CD4-positive, alpha-beta T cell (primary cell): ENCODE results near the gene MED15. TPM values are rescaled to one million over a fixed set of nuclear protein-coding genes. Genes with fewer than 3 reads are reported as not detected.
A peak's percentile ranks its signal among the peaks of the same experiment; 100 is the strongest.
"Not testable (repeated sequence)": the region's sequence is repeated elsewhere in the genome, so short reads cannot be mapped to it uniquely, and the experiment has no call there.

ENCODE experiments used
- ATAC-seq: fragments of 200-7000 bp; cut with Tn5 transposase; one replicate; pipeline ENCODE4 v1.10.0; 2022; ENCODE audit warnings: mild to moderate bottlenecking; ENCODE audit not compliant: poor library complexity
- CTCF ChIA-PET: fragments of 350-600 bp; sonication (Branson Sonifier 250); formaldehyde crosslinking; loops from one replicate; lab custom pipeline; 2021; ENCODE audit warnings: antibody characterized with exemption, inconsistent platforms; lab: Charles Lee
- POLR2A ChIA-PET: fragments of 350-600 bp; sonication (Branson Sonifier 250); formaldehyde crosslinking; loops from one replicate; lab custom pipeline; 2021; ENCODE audit warnings: antibody characterized with exemption, inconsistent platforms; lab: Charles Lee
- DNase-seq, 14 experiments: peaks; one replicate each; pipeline ENCODE4 v3.0.0-alpha.2; 2013 to 2020; ENCODE audit warnings: mixed read lengths in 2 of 14
- H3K27ac ChIP-seq, 2 donors: one replicate each; pipeline versions ENCODE4 v1.5.1 to v1.7.0; 2013; ENCODE audit warnings: low read length in 2 of 2, low read depth in 1 of 2, mild to moderate bottlenecking in 1 of 2
- H3K27me3 ChIP-seq, 2 experiments: 1 replicate in 1 of 2; 2 replicates in 1 of 2; pipeline versions ENCODE4 v1.6.1 to v1.7.0; 2013; ENCODE audit warnings: low read length in 2 of 2, control low read depth in 1 of 2, mild to moderate bottlenecking in 1 of 2, moderate library complexity in 1 of 2; ENCODE audit not compliant: insufficient read depth in 2 of 2, control insufficient read depth in 1 of 2
- H3K36me3 ChIP-seq: one replicate; pipeline ENCODE4 v1.6.1; 2013; ENCODE audit warnings: low read length, control low read depth; ENCODE audit not compliant: insufficient read depth
- H3K4me1 ChIP-seq: one replicate; pipeline ENCODE4 v1.6.1; 2013; ENCODE audit warnings: low read length, control low read depth; ENCODE audit not compliant: insufficient read depth
- H3K4me3 ChIP-seq: one replicate; pipeline ENCODE4 v1.5.1; 2013; ENCODE audit warnings: mild to moderate bottlenecking, low read length, moderate library complexity
- H3K9me3 ChIP-seq, 2 experiments: 1 replicate in 1 of 2; 2 replicates in 1 of 2; pipeline versions ENCODE4 v1.6.1 to v1.7.0; 2013; ENCODE audit warnings: low read length in 2 of 2, mild to moderate bottlenecking in 2 of 2, control low read depth in 1 of 2, moderate library complexity in 1 of 2; ENCODE audit not compliant: control insufficient read depth in 1 of 2, insufficient read depth in 1 of 2
- H3K27ac Mint-ChIP-seq: one replicate; pipeline ENCODE4 v1.8.0; 2020; ENCODE audit warnings: mixed read lengths
- H3K27me3 Mint-ChIP-seq: one replicate; pipeline ENCODE4 v1.8.0; 2021; ENCODE audit warnings: mixed read lengths
- H3K36me3 Mint-ChIP-seq: one replicate; pipeline ENCODE4 v1.8.0; 2021; ENCODE audit warnings: low read depth, mixed read lengths
- H3K4me1 Mint-ChIP-seq: one replicate; pipeline ENCODE4 v1.8.0; 2021; ENCODE audit warnings: low read depth, mixed read lengths
- H3K4me3 Mint-ChIP-seq: one replicate; pipeline ENCODE4 v1.8.0; 2020; ENCODE audit warnings: mild to moderate bottlenecking, mixed read lengths
- H3K9me3 Mint-ChIP-seq: one replicate; pipeline ENCODE4 v1.8.0; 2020; ENCODE audit warnings: mixed read lengths
- intact Hi-C, 2 experiments: fragments of 100-400 bp; cut with DNase I in 1 of 2; cut with micrococcal nuclease in 1 of 2; formaldehyde crosslinking; loops; one replicate each; pipeline versions ENCODE4 v1.15.1 to v1.9.0; 2023 to 2025; cut with DNase I, micrococcal nuclease
- total RNA-seq, 174 experiments: library from RNA in 2 of 174; stranded (reverse) in 2 of 174; gene quantifications; one replicate each; pipeline ENCODE4 v1.2.3 and lab custom pipeline; 2021 to 2026
- TF ChIP-seq, protein P1 (sequence below): fragments of 200-600 bp; IDR thresholded peaks from one replicate; pipeline ENCODE4 v1.8.0; 2022; ENCODE audit warnings: antibody characterized with exemption, mild to moderate bottlenecking

Gene MED15
- total RNA-seq, 2 experiments from 2014 or later: 181 to 191 TPM

DNA sequence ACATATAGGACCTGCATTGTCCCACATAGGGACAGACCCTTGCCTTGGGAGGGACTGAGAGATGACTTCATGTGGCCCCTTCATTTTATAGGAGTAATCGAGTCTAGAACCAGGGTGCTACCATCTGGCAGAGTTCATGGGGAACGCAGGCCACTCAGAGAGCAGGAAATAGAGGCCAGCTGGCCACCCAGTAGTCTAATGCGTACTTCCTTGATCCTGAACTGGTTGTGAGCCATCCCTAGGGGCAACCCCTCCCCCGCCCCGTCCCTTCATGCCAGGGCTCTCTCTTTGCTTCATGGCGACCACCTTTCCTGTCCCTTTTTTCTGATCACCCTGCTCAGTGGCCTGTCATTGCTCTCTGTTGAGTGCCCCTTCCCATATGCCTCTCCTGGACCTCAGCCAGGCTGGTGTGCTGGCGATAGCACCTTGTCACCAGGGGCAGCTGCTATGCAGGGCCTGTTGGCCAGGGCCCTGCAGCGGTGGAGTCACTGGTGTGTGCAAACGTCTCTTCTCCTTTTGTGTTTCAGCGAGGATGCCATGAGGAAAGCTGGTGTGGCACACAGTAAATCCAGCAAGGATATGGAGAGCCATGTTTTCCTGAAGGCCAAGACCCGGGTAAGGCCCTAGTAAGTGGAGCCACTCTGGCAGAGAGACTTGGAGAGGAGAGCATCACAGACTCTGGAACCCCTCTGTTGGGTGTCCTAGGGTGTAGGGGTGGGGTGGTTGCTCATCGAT is 29.3 kb downstream of the MED15 start:
- ATAC-seq (no peak), DNase-seq (no peak)
- H3K4me3 ChIP-seq: no peak overlapping the region
- Mint-ChIP-seq H3K36me3 (peaks cover 68% of the 10 kb centered on the region), H3K27ac (peak overlapping the region; percentile 76), H3K9me3 (no peaks in the 10 kb centered on the region), H3K4me1 (peaks cover 51% of the 10 kb centered on the region), H3K27me3 (no peaks in the 10 kb centered on the region), H3K4me3 (no peak overlapping the region)
- peaks cover 39% of the 10 kb centered on the region for H3K4me1 ChIP-seq
- no peaks in the 10 kb centered on the region for H3K9me3 ChIP-seq
- TF ChIP-seq, protein P1, sequence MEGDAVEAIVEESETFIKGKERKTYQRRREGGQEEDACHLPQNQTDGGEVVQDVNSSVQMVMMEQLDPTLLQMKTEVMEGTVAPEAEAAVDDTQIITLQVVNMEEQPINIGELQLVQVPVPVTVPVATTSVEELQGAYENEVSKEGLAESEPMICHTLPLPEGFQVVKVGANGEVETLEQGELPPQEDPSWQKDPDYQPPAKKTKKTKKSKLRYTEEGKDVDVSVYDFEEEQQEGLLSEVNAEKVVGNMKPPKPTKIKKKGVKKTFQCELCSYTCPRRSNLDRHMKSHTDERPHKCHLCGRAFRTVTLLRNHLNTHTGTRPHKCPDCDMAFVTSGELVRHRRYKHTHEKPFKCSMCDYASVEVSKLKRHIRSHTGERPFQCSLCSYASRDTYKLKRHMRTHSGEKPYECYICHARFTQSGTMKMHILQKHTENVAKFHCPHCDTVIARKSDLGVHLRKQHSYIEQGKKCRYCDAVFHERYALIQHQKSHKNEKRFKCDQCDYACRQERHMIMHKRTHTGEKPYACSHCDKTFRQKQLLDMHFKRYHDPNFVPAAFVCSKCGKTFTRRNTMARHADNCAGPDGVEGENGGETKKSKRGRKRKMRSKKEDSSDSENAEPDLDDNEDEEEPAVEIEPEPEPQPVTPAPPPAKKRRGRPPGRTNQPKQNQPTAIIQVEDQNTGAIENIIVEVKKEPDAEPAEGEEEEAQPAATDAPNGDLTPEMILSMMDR: no peak
- CTCF ChIA-PET: interaction anchor here (1.3 kb wide), 1 partner anchor 28 kb away, joined by 3 read pairs; no protein-coding TSS in a partner anchor
- POLR2A ChIA-PET: no interaction called here
- peaks cover 56% of the 10 kb centered on the region for H3K36me3 ChIP-seq
- H3K27ac ChIP-seq: no peak overlapping the region
- no peaks in the 10 kb centered on the region for H3K27me3 ChIP-seq
- intact Hi-C loops: no loop called here

DNA sequence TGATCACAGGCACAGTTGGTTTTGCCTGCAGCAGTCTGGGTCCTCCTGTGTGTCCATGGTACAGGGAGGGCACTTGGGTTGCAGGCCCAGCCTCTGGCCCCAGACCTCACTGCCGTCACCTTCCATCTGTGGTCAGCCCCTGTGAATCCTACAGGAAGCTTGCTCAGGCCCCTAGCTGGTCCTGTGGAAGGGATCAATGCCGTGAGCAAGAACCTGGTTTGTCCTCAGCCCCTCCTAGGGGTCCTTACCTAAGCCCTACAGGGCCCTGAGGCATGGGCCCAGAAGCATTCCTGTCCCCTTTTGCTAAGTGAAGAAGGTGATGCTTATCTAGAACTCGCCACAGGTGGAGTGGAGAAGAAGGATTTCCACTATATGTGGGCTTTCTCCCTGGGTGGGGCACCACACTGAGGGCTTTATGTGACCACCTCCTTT is 29.9 kb downstream of the MED15 start:
- H3K9me3 ChIP-seq: no peaks in the 10 kb centered on the region
- Mint-ChIP-seq H3K9me3 (no peaks in the 10 kb centered on the region), H3K27me3 (no peaks in the 10 kb centered on the region), H3K36me3 (peaks cover 72% of the 10 kb centered on the region), H3K4me1 (peaks cover 48% of the 10 kb centered on the region), H3K4me3 (no peak overlapping the region), H3K27ac (peak overlapping the region; percentile 76)
- peaks cover 58% of the 10 kb centered on the region for H3K36me3 ChIP-seq
- H3K27ac ChIP-seq: no peak overlapping the region
- ATAC-seq (no peak), DNase-seq (no peak)
- CTCF ChIA-PET: interaction anchor here (1.1 kb wide), 1 partner anchor 20 kb away, joined by 3 read pairs; no protein-coding TSS in a partner anchor
- TF ChIP-seq, protein P1: no peak
- no peaks in the 10 kb centered on the region for H3K27me3 ChIP-seq
- intact Hi-C loops: no loop called here
- POLR2A ChIA-PET: no interaction called here
- peaks cover 33% of the 10 kb centered on the region for H3K4me1 ChIP-seq
- no peak overlapping the region for H3K4me3 ChIP-seq

DNA sequence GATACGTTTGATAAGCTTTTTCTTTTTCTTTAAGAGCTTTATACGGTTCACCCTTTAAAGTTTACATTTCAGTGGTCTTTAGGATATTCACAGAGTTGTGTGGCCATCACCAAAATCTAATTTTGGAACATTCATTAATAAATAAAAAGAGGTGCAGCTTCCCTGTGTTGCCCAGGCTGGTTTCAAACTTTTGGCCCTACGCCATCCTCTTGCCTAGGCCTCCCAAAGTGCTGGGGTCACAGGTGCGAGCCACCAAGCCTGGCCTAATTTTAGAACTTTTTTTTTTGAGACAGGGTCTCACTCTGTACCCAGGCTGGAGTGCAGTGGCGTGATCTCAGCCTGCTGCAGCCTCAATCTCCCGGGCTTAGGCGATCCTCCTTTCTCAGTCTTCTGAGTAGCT is 30.6 kb downstream of the MED15 start:
- Histone ChIP-seq H3K27ac (no peak overlapping the region), H3K27me3 (no peaks in the 10 kb centered on the region), H3K4me3 (no peak overlapping the region), H3K36me3 (peaks cover 58% of the 10 kb centered on the region), H3K9me3 (no peaks in the 10 kb centered on the region), H3K4me1 (peaks cover 26% of the 10 kb centered on the region)
- H3K27ac Mint-ChIP-seq: peak overlapping the region; percentile 56
- H3K27me3 Mint-ChIP-seq: no peaks in the 10 kb centered on the region
- ATAC-seq (no peak), DNase-seq (no peak)
- intact Hi-C loops: no loop called here
- ChIA-PET CTCF (interaction anchor here (1.1 to 2.3 kb wide), 2 partner anchors 19 to 26 kb away, joined by 3 to 8 read pairs; no protein-coding TSS in a partner anchor), POLR2A (no interaction called here)
- no peaks in the 10 kb centered on the region for H3K9me3 Mint-ChIP-seq
- H3K4me1 Mint-ChIP-seq: peaks cover 48% of the 10 kb centered on the region
- no peak overlapping the region for H3K4me3 Mint-ChIP-seq
- H3K36me3 Mint-ChIP-seq: peaks cover 78% of the 10 kb centered on the region
- TF ChIP-seq, protein P1: no peak

DNA sequence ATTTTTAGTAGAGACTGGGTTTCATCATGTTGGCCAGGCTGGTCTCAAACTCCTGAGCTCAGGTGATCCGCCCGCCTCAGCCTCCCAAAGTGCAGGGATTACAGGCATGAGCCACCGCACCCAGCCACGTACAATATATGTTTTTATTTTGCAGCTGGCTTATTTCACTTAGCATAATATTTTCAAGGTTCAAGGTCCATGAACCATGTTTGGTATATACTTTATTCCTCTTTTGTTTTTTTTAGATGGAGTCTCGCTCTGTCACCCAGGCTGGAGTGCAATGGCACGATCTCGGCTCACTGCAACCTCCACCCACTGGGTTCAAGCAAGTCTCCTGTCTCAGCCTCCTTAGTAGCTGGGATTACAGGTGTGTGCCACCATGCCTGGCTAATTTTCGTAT is 31.5 kb downstream of the MED15 start:
- POLR2A ChIA-PET: interaction anchor here (1.5 kb wide), 1 partner anchor 14 kb away, joined by 3 read pairs; no protein-coding TSS in a partner anchor
- H3K4me3 ChIP-seq, DNase-seq, intact Hi-C loops, ATAC-seq, H3K9me3 ChIP-seq, H3K4me3 Mint-ChIP-seq, H3K27me3 Mint-ChIP-seq, H3K9me3 Mint-ChIP-seq, H3K27me3 ChIP-seq, H3K27ac ChIP-seq: not testable (repeated sequence)
- peaks cover 77% of the 10 kb centered on the region for H3K36me3 Mint-ChIP-seq
- CTCF ChIA-PET: interaction anchor here (2.3 kb wide), 1 partner anchor 25 kb away, joined by 8 read pairs; no protein-coding TSS in a partner anchor
- H3K36me3 ChIP-seq: peaks cover 50% of the 10 kb centered on the region
- peaks cover 22% of the 10 kb centered on the region for H3K4me1 ChIP-seq
- peak overlapping the region; percentile 12 for H3K27ac Mint-ChIP-seq
- H3K4me1 Mint-ChIP-seq: peaks cover 44% of the 10 kb centered on the region
